Measurements from ENCODE around the gene MFSD8.

MFSD8 gene

DNA sequence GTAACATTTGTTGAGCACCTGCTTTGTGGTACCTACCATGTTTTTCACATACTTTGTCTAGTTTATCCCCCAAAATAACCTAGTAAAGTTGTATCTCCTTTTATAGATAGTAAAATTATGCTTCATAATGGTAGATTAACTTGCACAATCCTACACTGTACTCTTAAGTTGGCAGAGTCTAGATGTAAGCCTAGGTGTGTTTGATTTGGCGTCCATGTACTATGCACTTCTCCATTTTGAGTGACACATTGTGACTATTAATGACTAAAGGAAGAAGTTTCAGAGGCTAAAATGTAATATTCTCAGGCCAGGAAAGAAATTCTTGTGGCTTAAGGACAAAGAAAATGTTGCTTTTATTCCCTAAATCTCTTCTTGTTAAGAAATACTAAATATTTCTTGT, 68.9 kb downstream of the MFSD8 start:
- Mint-ChIP-seq H3K9me3 (no peaks in the 10 kb centered on the region), H3K27me3 (no peaks in the 10 kb centered on the region), H3K4me1 (no peaks in the 10 kb centered on the region), H3K27ac (no peak overlapping the region), H3K4me3 (no peak overlapping the region)
- DNase-seq (no peak), ATAC-seq (no peak)

DNA sequence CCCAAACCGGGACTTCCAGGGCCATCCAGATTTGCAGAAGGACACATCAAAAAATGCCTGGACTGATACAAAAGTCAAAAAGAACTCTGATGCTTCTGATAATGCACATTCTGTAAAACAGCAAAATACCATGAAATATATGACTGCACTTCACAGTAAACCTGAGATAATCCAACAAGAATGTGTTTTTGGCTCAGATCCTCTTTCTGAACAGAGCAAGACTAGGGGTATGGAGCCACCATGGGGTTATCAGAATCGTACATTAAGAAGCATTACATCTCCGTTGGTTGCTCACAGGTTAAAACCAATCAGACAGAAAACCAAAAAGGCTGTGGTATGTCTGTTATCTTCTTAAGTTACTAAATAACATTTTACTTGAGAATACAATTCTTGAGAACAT, 75.1 kb downstream of the MFSD8 start:
- H3K4me1 Mint-ChIP-seq: no peaks in the 10 kb centered on the region
- no peak for ATAC-seq

DNA sequence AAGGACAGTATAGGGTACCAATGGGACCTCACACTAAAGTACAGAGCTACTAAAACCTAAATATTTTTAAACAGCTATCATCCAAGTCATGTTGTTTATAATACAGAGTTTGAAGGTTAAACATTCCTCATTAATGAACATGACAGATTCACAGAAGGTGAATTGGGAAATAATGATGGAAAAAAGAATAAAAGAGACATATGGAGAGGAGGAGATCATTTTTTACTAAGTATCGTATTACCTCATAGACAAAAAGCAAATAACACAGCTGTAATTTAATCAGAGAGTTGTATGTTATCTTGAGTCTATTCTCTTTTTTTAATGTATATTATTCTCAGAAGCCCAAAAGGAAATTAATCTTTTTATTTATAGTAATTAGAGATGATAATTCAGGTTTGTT, 76.4 kb downstream of the MFSD8 start:
- no peak for DNase-seq
- Mint-ChIP-seq H3K27ac (peak overlapping the region in 1 of 2 donors; percentile 63), H3K4me3 (no peak overlapping the region), H3K9me3 (no peaks in the 10 kb centered on the region), H3K27me3 (no peaks in the 10 kb centered on the region), H3K4me1 (no peaks in the 10 kb centered on the region)
- ATAC-seq: no peak

More for the DNA sequence above, 75.1 kb downstream of the MFSD8 start:
- Mint-ChIP-seq H3K27me3 (no peaks in the 10 kb centered on the region), H3K4me3 (no peak overlapping the region), H3K9me3 (no peaks in the 10 kb centered on the region), H3K27ac (no peak overlapping the region)
- no peak for DNase-seq

DNA sequence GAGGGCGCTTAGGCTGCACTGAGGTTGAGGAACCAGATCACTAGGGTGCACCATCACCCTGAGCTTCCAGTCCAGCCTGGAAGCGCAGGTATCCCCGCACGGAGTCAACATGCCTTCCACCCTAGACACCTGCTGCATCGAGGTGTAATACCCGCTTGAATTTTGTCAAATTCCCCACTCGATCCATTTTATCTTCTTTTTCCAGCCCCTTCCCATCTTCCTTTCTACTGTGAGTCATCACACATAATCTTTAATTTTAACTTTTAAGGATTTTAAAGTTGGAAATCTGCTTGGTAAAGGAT, 83.5 kb downstream of the MFSD8 start:
- ATAC-seq: peak; percentile 39
- no peak for DNase-seq
- H3K9me3 Mint-ChIP-seq: no peaks in the 10 kb centered on the region
- H3K4me1 Mint-ChIP-seq: peaks cover 31% of the 10 kb centered on the region
- peak overlapping the region; percentile 98 to 100 for H3K27ac Mint-ChIP-seq
- H3K27me3 Mint-ChIP-seq: no peaks in the 10 kb centered on the region
- peak overlapping the region; percentile 99 to 100 for H3K4me3 Mint-ChIP-seq

DNA sequence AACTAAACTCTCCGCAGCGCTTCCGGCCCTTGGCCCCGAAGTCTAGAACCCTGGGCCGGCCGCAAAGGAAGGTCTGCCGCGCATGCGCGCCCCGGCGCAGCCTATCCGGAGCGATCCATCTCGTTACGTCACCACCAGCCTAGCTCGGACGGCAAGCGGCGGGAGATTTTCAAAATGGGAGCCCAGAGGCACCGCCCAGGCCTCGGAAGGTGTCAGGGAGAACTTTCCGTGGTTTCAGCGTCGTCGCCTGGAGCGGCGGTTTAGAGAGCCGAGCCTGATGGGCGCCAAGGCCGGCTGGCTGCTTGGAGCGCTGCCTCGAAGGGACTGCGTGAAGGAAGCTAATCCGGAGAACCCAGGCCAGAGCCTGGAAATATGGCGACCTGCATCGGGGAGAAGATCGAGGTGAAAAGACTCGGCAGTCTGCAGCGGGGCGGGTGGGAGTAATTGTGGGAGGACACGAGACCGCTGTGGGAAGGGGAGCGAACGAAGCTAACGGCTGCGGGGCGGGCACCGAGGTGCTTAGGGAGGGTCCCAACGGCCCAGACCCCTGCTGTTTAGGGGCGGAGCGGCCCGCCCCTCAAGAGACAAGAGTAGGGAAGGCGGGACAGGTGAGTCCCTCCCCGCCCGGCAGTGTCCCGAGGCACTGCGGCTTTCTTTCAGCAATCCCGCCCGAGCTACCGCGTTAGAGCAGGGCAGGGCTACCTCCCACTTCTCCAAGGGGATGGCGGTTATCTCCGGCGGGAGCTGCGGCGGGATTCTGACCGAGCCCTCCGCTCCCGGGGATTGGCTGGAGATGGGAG, 84.0 kb downstream of the MFSD8 start, which contains the start of gene PLK4:
Gene PLK4 (plus strand): TSS at position 131 of the 800 bp plus-strand sequence. CDS start 242 bp downstream, at position 373.
- H3K4me3 Mint-ChIP-seq: peak within 1 kb of the TSS; percentile 99 to 100
- no peaks in the 10 kb centered on the region for H3K27me3 Mint-ChIP-seq
- H3K4me1 Mint-ChIP-seq: peaks cover 31% of the 10 kb centered on the region
- peak; percentile 95 to 98 for DNase-seq
- H3K27ac Mint-ChIP-seq: peak within 1 kb of the TSS; percentile 98 to 100
- no peaks in the 10 kb centered on the region for H3K9me3 Mint-ChIP-seq
- peak; percentile 98 for ATAC-seq

DNA sequence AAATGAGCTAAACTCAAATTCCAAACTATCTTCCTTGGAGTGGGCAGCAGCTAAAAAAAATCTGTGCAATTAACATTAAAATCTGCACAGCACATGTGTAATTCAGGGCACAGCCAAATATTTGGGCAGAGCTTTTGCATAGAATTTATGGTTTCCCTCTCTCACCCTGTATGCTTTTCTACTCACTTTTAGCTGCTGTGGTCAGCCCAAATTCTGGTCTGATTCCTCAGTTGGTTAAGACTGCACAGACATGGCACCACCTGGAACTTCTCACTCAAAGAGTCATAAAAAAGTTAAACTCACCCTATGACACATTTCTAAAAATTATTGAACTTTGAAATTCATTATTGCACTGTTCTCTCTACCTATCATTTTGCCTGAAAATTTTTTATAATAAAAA, 89.2 kb downstream of the MFSD8 start:
- ATAC-seq (no peak), DNase-seq (no peak)
- H3K27me3 Mint-ChIP-seq: no peaks in the 10 kb centered on the region
- H3K9me3 Mint-ChIP-seq: no peaks in the 10 kb centered on the region
- peaks cover 15% of the 10 kb centered on the region for H3K4me1 Mint-ChIP-seq
- H3K27ac Mint-ChIP-seq: no peak overlapping the region
- H3K4me3 Mint-ChIP-seq: no peak overlapping the region

DNA sequence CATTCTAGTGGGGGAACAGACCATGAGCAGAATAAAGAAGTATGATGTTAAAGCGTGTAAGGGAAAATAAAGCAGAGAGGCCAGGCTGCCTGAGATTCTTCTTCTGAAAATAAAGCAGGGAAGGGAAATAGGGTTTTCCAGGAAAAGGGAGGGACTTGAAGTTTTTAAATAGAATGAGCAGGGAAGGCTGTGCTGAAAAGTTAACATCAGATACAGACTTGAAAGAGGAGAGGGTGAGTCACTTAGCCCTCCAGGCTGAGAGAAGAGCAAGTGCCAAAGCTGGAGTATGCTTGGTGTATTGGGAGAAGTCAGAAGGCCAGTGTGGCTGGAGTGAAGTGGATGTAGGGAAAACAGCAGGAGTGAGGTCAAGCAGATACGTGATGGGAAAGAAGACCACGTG, 94.3 kb downstream of the MFSD8 start:
- DNase-seq: no peak
- no peaks in the 10 kb centered on the region for H3K27me3 Mint-ChIP-seq
- H3K27ac Mint-ChIP-seq: peak overlapping the region in 1 of 2 donors; percentile 41
- no peak for ATAC-seq
- no peak overlapping the region for H3K4me3 Mint-ChIP-seq
- H3K4me1 Mint-ChIP-seq: no peaks in the 10 kb centered on the region
- no peaks in the 10 kb centered on the region for H3K9me3 Mint-ChIP-seq

DNA sequence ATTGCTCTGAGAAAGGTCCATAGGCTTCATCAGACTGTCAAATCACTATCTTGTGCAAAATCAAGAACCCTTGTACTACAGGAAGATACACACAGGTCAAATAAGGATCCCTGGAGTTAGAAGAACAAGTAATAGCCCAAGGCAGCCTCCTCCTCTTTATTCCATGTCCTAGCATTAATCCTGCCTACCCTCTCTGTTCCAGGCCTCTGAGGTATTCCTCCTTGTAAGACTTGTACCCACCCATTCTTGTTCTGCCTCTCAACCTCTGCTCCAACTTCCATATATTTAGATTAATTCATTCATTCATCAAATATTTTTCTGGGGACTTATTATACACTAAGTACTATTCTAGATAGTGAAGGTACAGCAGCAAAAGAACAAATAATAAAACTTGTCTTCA, 94.7 kb downstream of the MFSD8 start:
- Mint-ChIP-seq H3K4me1 (no peaks in the 10 kb centered on the region), H3K4me3 (no peak overlapping the region), H3K27ac (no peak overlapping the region), H3K9me3 (no peaks in the 10 kb centered on the region), H3K27me3 (no peaks in the 10 kb centered on the region)
- DNase-seq (no peak), ATAC-seq (no peak)

DNA sequence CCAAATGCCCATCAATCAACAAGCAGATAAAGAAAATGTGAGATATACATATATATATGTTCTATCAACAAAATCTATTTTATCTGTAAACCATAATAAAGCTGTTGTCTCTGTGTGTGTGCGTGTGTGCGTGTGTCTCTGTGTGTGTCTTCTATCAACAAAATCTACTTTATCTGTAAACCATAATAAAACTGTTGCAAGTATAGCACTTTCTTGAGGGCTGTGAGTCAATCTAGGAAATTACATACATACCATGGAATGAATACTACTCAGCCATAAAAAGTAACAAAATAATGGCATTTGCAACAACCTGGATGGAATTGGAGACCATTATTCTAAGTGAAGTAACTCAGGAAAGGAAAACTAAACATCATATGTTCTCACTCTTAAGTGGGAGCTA, 96.8 kb downstream of the MFSD8 start:
- H3K9me3 Mint-ChIP-seq: no peaks in the 10 kb centered on the region
- H3K4me1 Mint-ChIP-seq: no peaks in the 10 kb centered on the region
- H3K27me3 Mint-ChIP-seq: no peaks in the 10 kb centered on the region
- no peak for ATAC-seq
- DNase-seq: no peak
- no peak overlapping the region for H3K27ac Mint-ChIP-seq
- no peak overlapping the region for H3K4me3 Mint-ChIP-seq
